ENCODE data around the gene UBE2V1. TPM values are rescaled to one million over a fixed set of nuclear protein-coding genes. Genes with fewer than 3 reads are reported as not detected.
A peak's percentile ranks its signal among the peaks of the same experiment; 100 is the strongest.

UBE2V1 gene
- total RNA-seq, 3 donors from 2014 or later (not counting 1 experiment from before 2014, with no cell fraction given), result 194 to 238 (median 236) TPM

GRCh38 chr20:50118203-50118602, 5.3 kb upstream of the UBE2V1 start:
- ATAC-seq (no peak), DNase-seq (no peak)
- no peaks in the 10 kb centered on the region for H3K27me3 Mint-ChIP-seq (ENCODE audit: low read depth in 2 of 2)
- no peaks in the 10 kb centered on the region for H3K9me3 Mint-ChIP-seq
- Histone ChIP-seq H3K4me3 (ENCODE audit: low read length) (no peak overlapping the region), H3K36me3 (ENCODE audit: control insufficient read depth, insufficient read depth, low read length) (peaks cover 2% of the 10 kb centered on the region), H3K9me3 (ENCODE audit: control insufficient read depth, insufficient read depth, low read length) (no peaks in the 10 kb centered on the region), H3K27ac (ENCODE audit: low read length) (no peak overlapping the region), H3K27me3 (ENCODE audit: control insufficient read depth, insufficient read depth, low read length) (no peaks in the 10 kb centered on the region), H3K4me1 (ENCODE audit: control insufficient read depth, insufficient read depth, low read length) (peaks cover 21% of the 10 kb centered on the region)
- peaks cover 34 to 35% of the 10 kb centered on the region in 2 donors for H3K4me1 Mint-ChIP-seq
- H3K27ac Mint-ChIP-seq, result no peak overlapping the region
- no peaks in the 10 kb centered on the region for H3K36me3 Mint-ChIP-seq
- no peak overlapping the region for H3K4me3 Mint-ChIP-seq
- TF ChIP-seq, protein P1, sequence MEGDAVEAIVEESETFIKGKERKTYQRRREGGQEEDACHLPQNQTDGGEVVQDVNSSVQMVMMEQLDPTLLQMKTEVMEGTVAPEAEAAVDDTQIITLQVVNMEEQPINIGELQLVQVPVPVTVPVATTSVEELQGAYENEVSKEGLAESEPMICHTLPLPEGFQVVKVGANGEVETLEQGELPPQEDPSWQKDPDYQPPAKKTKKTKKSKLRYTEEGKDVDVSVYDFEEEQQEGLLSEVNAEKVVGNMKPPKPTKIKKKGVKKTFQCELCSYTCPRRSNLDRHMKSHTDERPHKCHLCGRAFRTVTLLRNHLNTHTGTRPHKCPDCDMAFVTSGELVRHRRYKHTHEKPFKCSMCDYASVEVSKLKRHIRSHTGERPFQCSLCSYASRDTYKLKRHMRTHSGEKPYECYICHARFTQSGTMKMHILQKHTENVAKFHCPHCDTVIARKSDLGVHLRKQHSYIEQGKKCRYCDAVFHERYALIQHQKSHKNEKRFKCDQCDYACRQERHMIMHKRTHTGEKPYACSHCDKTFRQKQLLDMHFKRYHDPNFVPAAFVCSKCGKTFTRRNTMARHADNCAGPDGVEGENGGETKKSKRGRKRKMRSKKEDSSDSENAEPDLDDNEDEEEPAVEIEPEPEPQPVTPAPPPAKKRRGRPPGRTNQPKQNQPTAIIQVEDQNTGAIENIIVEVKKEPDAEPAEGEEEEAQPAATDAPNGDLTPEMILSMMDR (IDR thresholded peaks at IDR 0.05), result no peak
- 87% methylated on average over 1 of the region's 2 CpGs for WGBS (ENCODE audit: insufficient coverage)
- intact Hi-C loops (cut with micrococcal nuclease), result loop anchor here (10.0 kb wide), 1 partner anchor 453 kb away; no protein-coding TSS in a partner anchor

GRCh38 chr20:50116368-50116999, 3.5 kb upstream of the UBE2V1 start:
- no peaks in the 10 kb centered on the region for H3K9me3 Mint-ChIP-seq
- no peak overlapping the region for H3K27ac ChIP-seq (ENCODE audit: low read length)

GRCh38 chr20:50115591-50116367, 2.8 kb upstream of the UBE2V1 start:
- no peaks in the 10 kb centered on the region for H3K9me3 Mint-ChIP-seq
- ATAC-seq (peak; percentile 69 to 85 (median 76)), DNase-seq (peak; percentile 75 to 94)
- Histone ChIP-seq H3K27me3 (ENCODE audit: control insufficient read depth, insufficient read depth, low read length) (no peaks in the 10 kb centered on the region), H3K27ac (ENCODE audit: low read length) (no peak overlapping the region), H3K4me1 (ENCODE audit: control insufficient read depth, insufficient read depth, low read length) (peaks cover 40% of the 10 kb centered on the region), H3K9me3 (ENCODE audit: control insufficient read depth, insufficient read depth, low read length) (no peaks in the 10 kb centered on the region), H3K36me3 (ENCODE audit: control insufficient read depth, insufficient read depth, low read length) (no peaks in the 10 kb centered on the region), H3K4me3 (ENCODE audit: low read length) (peak overlapping the region; percentile 26)
- TF ChIP-seq, protein P1 (IDR thresholded peaks at IDR 0.05), result no peak
- H3K36me3 Mint-ChIP-seq, result no peaks in the 10 kb centered on the region
- no peaks in the 10 kb centered on the region for H3K27me3 Mint-ChIP-seq (ENCODE audit: low read depth in 2 of 2)
- intact Hi-C loops (cut with micrococcal nuclease), result loop anchor here (10.0 kb wide), 1 partner anchor 451 kb away; no protein-coding TSS in a partner anchor
- peak overlapping the region; percentile 89 to 92 for H3K27ac Mint-ChIP-seq
- peaks cover 52% of the 10 kb centered on the region in 2 donors for H3K4me1 Mint-ChIP-seq
- H3K4me3 Mint-ChIP-seq, result peak overlapping the region; percentile 94
- under 1% methylated on average over 22 of the region's 24 CpGs for WGBS (ENCODE audit: insufficient coverage)

More at GRCh38 chr20:50116368-50116999, 3.5 kb upstream of the UBE2V1 start:
- whole genome bisulfite sequencing (ENCODE audit: insufficient coverage), result 91% methylated on average over 17 of the region's 19 CpGs
- peak overlapping the region; percentile 89 to 92 for H3K27ac Mint-ChIP-seq
- Histone ChIP-seq H3K9me3 (ENCODE audit: control insufficient read depth, insufficient read depth, low read length) (no peaks in the 10 kb centered on the region), H3K4me3 (ENCODE audit: low read length) (peak overlapping the region; percentile 26), H3K4me1 (ENCODE audit: control insufficient read depth, insufficient read depth, low read length) (peaks cover 33% of the 10 kb centered on the region), H3K36me3 (ENCODE audit: control insufficient read depth, insufficient read depth, low read length) (no peaks in the 10 kb centered on the region), H3K27me3 (ENCODE audit: control insufficient read depth, insufficient read depth, low read length) (no peaks in the 10 kb centered on the region)
- no peaks in the 10 kb centered on the region for H3K36me3 Mint-ChIP-seq
- ATAC-seq, result no peak
- DNase-seq, result no peak
- no peaks in the 10 kb centered on the region for H3K27me3 Mint-ChIP-seq (ENCODE audit: low read depth in 2 of 2)
- H3K4me3 Mint-ChIP-seq, result peak overlapping the region; percentile 94
- intact Hi-C loops (cut with micrococcal nuclease), result loop anchor here (10.0 kb wide), 1 partner anchor 452 kb away; no protein-coding TSS in a partner anchor
- TF ChIP-seq, protein P1 (IDR thresholded peaks at IDR 0.05), result no peak
- peaks cover 49 to 50% of the 10 kb centered on the region in 2 donors for H3K4me1 Mint-ChIP-seq
